ENCODE measurements around the gene PPP1R27. TPM values are rescaled to one million over a fixed set of nuclear protein-coding genes. Genes with fewer than 3 reads are reported as not detected.

The PPP1R27 gene
- total and polyA plus RNA-seq, 9 of the 15 experiments (the other 6 are each of a cell fraction or from before 2014, with no cell fraction given): 0.29 to 6.9 (median 1.5) TPM; not detected in 2

GRCh38 chr17:81869221-81870130 is 34.6 kb upstream of the PPP1R27 start (continued):
- TF ChIP-seq, protein P1, sequence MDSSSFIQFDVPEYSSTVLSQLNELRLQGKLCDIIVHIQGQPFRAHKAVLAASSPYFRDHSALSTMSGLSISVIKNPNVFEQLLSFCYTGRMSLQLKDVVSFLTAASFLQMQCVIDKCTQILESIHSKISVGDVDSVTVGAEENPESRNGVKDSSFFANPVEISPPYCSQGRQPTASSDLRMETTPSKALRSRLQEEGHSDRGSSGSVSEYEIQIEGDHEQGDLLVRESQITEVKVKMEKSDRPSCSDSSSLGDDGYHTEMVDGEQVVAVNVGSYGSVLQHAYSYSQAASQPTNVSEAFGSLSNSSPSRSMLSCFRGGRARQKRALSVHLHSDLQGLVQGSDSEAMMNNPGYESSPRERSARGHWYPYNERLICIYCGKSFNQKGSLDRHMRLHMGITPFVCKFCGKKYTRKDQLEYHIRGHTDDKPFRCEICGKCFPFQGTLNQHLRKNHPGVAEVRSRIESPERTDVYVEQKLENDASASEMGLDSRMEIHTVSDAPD (CRISPR knock-in tag; IDR thresholded peaks at IDR 0.05): no peak
- TF ChIP-seq CTCF (IDR thresholded peaks at IDR 0.05 in 2 of 3, conservative IDR thresholded peaks at IDR 0.05 in 1 of 3; ENCODE audit: insufficient read depth in 2 of 3, low read depth in 1 of 3, low read length in 3 of 3) (peak; percentile 74 to 93 (median 90)), ZNF354B (CRISPR knock-in tag; IDR thresholded peaks at IDR 0.05) (no peak), BRD9 (IDR thresholded peaks at IDR 0.05; ENCODE audit: low read depth, partially characterized antibody) (no peak), NR3C1 (CRISPR knock-in tag; IDR thresholded peaks at IDR 0.05) (no peak), TAF7 (tag; IDR thresholded peaks at IDR 0.05) (no peak), DPF2 (IDR thresholded peaks at IDR 0.05) (no peak), FOXK2 (conservative IDR thresholded peaks at IDR 0.05 in 1 of 2, IDR thresholded peaks at IDR 0.05 in 1 of 2; ENCODE audit: low read depth in 2 of 2) (no peak), HDAC3 (IDR thresholded peaks at IDR 0.05; ENCODE audit: borderline replicate concordance, partially characterized antibody) (no peak), BCOR (IDR thresholded peaks at IDR 0.05) (no peak), NCOR1 (IDR thresholded peaks at IDR 0.05) (0 out of 2 replicates have a peak, but pooled peaks have one; percentile 5), MITF (IDR thresholded peaks at IDR 0.05) (no peak)
- TF ChIP-seq, protein P2, sequence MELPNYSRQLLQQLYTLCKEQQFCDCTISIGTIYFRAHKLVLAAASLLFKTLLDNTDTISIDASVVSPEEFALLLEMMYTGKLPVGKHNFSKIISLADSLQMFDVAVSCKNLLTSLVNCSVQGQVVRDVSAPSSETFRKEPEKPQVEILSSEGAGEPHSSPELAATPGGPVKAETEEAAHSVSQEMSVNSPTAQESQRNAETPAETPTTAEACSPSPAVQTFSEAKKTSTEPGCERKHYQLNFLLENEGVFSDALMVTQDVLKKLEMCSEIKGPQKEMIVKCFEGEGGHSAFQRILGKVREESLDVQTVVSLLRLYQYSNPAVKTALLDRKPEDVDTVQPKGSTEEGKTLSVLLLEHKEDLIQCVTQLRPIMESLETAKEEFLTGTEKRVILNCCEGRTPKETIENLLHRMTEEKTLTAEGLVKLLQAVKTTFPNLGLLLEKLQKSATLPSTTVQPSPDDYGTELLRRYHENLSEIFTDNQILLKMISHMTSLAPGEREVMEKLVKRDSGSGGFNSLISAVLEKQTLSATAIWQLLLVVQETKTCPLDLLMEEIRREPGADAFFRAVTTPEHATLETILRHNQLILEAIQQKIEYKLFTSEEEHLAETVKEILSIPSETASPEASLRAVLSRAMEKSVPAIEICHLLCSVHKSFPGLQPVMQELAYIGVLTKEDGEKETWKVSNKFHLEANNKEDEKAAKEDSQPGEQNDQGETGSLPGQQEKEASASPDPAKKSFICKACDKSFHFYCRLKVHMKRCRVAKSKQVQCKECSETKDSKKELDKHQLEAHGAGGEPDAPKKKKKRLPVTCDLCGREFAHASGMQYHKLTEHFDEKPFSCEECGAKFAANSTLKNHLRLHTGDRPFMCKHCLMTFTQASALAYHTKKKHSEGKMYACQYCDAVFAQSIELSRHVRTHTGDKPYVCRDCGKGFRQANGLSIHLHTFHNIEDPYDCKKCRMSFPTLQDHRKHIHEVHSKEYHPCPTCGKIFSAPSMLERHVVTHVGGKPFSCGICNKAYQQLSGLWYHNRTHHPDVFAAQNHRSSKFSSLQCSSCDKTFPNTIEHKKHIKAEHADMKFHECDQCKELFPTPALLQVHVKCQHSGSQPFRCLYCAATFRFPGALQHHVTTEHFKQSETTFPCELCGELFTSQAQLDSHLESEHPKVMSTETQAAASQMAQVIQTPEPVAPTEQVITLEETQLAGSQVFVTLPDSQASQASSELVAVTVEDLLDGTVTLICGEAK (IDR thresholded peaks at IDR 0.05): no peak
- TF ChIP-seq, protein P2 (CRISPR knock-in tag; IDR thresholded peaks at IDR 0.05): no peak
